Panc1 (cell line): ENCODE data around the gene CFAP97D2. TPM values are rescaled to one million over a fixed set of nuclear protein-coding genes. Genes with fewer than 3 reads are reported as not detected.
A peak's percentile ranks its signal among the peaks of the same experiment; 100 is the strongest.

ENCODE experiments used
- ATAC-seq: fragments of 200-7000 bp; cut with Tn5 transposase; 2 replicates; pipeline ENCODE4 v1.9.1; 2020; ENCODE audit warnings: mild to moderate bottlenecking, moderate library complexity
- BruUV-seq: library from RNA; stranded (reverse); fragments of 400-500 nt; replicated peaks from 2 replicates; lab custom pipeline; 2021; lab: Mats Ljungman, UMichigan
- CTCF ChIA-PET: fragments of 300-600 bp; sonication (Branson Sonifier 250); formaldehyde crosslinking; loops from one replicate; lab custom pipeline; 2022; ENCODE audit warnings: antibody characterized with exemption; lab: Charles Lee
- POLR2A ChIA-PET: fragments of 300-600 bp; sonication (Branson Sonifier 250); formaldehyde crosslinking; loops from one replicate; lab custom pipeline; 2022; ENCODE audit warnings: antibody characterized with exemption; lab: Charles Lee
- DNase-seq: peaks from one replicate; pipeline ENCODE4 v3.0.0-alpha.2; 2010; ENCODE audit warnings: low read depth, low spot score
- H3K27ac ChIP-seq: 2 replicates; pipeline ENCODE4 v1.5.1; 2011; ENCODE audit warnings: mild to moderate bottlenecking, low read length, inconsistent platforms
- H3K27me3 ChIP-seq: fragments of 200-500 bp; sonication (Bioruptor generic); 2 replicates; pipeline ENCODE4 v1.6.0; 2014; ENCODE audit warnings: low read length, inconsistent platforms; ENCODE audit not compliant: control insufficient read depth, insufficient read depth
- H3K36me3 ChIP-seq: fragments of 200-500 bp; sonication (Bioruptor generic); 2 replicates; pipeline ENCODE4 v1.5.1; 2014; ENCODE audit warnings: inconsistent platforms, mild to moderate bottlenecking, low read length, moderate library complexity; ENCODE audit not compliant: control insufficient read depth, insufficient read depth
- H3K4me1 ChIP-seq: 2 replicates; pipeline ENCODE4 v1.5.1; 2011; ENCODE audit warnings: inconsistent platforms, mild to moderate bottlenecking, low read length, moderate library complexity; ENCODE audit not compliant: control insufficient read depth, insufficient read depth
- H3K4me3 ChIP-seq, 2 experiments: 2 replicates each; pipeline ENCODE4 v1.5.1; 2011 to 2012; ENCODE audit warnings: low read depth in 2 of 2, low read length in 2 of 2, mild to moderate bottlenecking in 2 of 2, inconsistent platforms in 1 of 2, moderate library complexity in 1 of 2
- H3K9me3 ChIP-seq: fragments of 200-500 bp; sonication (Bioruptor generic); 2 replicates; pipeline ENCODE4 v1.5.1; 2014; ENCODE audit warnings: low read depth, mild to moderate bottlenecking, inconsistent platforms, low read length, moderate library complexity; ENCODE audit not compliant: control insufficient read depth, insufficient read depth
- POLR2AphosphoS5 ChIP-seq: IDR thresholded peaks from 2 replicates; pipeline ENCODE4 v1.6.1; 2012; ENCODE audit warnings: mild to moderate bottlenecking, low read depth, low read length, moderate library complexity
- REST ChIP-seq, 2 experiments: IDR thresholded peaks; 2 replicates each; pipeline ENCODE4 v1.6.1; 2011 to 2012; ENCODE audit warnings: low read depth in 2 of 2, control low read depth in 1 of 2, low read length in 1 of 2, mild to moderate bottlenecking in 1 of 2, moderate library complexity in 1 of 2; ENCODE audit not compliant: insufficient read depth in 1 of 2
- SIN3A ChIP-seq: IDR thresholded peaks from 2 replicates; pipeline ENCODE4 v1.6.1; 2012; ENCODE audit warnings: low read depth, mild to moderate bottlenecking, low read length, moderate library complexity, borderline replicate concordance; ENCODE audit not compliant: insufficient read depth
- TCF7L2 ChIP-seq: IDR thresholded peaks from 2 replicates; pipeline ENCODE4 v1.6.1; 2011; ENCODE audit warnings: mild to moderate bottlenecking, low read depth, low read length, inconsistent platforms
- in situ Hi-C: cut with HindIII; loops from 2 replicates; pipeline ENCODE4 v1.10.0; 2016; ENCODE audit warnings: low sequenced_read_pairs, low pct_unique_long_range_greater_than_20kb
- intact Hi-C: fragments of 100-400 bp; cut with micrococcal nuclease; formaldehyde crosslinking; loops from one replicate; pipeline ENCODE4 v1.10.0; 2022; ENCODE audit not compliant: unreplicated experiment
- total RNA-seq: library from RNA; stranded (reverse); gene quantifications from one replicate; pipeline ENCODE4 v1.2.1, GENCODE V29; 2021; ENCODE audit not compliant: unreplicated experiment

CFAP97D2 gene
- total RNA-seq, 1 experiment from 2014 or later = not detected

DNA sequence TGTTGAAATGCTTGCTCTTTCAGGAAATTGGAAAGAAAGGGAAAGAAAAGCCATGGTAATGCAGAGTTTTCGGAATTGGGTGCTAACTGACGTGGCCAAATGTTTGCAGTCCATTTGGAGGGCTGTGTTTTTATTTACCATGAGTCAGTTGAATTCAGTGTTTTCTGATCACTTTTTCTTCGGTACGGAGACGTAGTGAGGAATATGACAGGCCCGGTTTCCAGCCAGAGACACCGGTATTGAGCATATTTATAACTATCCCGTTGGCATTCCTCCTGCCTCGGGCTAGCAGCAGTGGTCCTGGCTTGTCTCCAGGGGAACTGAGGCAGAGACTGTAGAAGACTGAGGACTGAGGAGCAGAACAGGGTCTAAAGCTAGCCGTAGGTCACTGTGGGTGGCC lies 56.6 kb downstream of the CFAP97D2 start:
- no peak for DNase-seq
- in situ Hi-C loops = no loop called here
- Histone ChIP-seq H3K36me3 (peaks cover 14% of the 10 kb centered on the region), H3K27me3 (no peaks in the 10 kb centered on the region), H3K27ac (peak overlapping the region; percentile 74), H3K4me1 (0 out of 2 replicates have a peak, but pooled peaks cover 4% of the 10 kb centered on the region), H3K9me3 (no peaks in the 10 kb centered on the region), H3K4me3 (peak overlapping the region; percentile 80 to 87)
- BruUV-seq = no TSS peak
- CTCF ChIA-PET = no interaction called here
- TF ChIP-seq REST (IDR thresholded peaks at IDR 0.05; ENCODE audit: insufficient read depth in 1 of 2, low read depth in 2 of 2, low read length in 1 of 2) (no peak), SIN3A (no peak), POLR2AphosphoS5 (no peak)
- intact Hi-C loops = no loop called here
- no peak for ATAC-seq
- POLR2A ChIA-PET = no interaction called here

DNA sequence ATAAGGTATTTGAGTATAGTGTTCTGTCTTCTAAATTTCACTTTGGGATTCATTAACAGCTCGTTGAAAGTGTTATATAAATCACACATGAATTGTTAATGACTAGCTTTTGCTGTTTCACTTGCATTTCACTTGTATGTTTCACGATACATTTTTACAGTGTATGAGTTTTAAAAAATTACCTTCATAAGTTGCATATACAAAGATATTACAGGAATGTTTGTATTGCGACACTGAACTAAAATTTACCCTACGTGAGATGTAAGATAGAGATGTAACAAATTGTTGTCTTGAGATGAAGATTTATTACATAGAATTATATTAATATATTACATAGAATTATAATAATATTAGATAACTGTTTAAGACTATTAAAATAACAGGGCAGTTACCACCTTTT lies 57.2 kb downstream of the CFAP97D2 start:
- CTCF ChIA-PET = no interaction called here
- H3K36me3 ChIP-seq = peaks cover 16% of the 10 kb centered on the region
- no peak for TF ChIP-seq SIN3A
- 0 out of 2 replicates have a peak, but pooled peaks cover 4% of the 10 kb centered on the region for H3K4me1 ChIP-seq
- POLR2A ChIA-PET = no interaction called here
- ATAC-seq (no peak), DNase-seq (no peak)
- peak overlapping the region; percentile 74 for H3K27ac ChIP-seq
- in situ Hi-C loops (no loop called here), intact Hi-C loops (no loop called here)
- BruUV-seq = no TSS peak
- no peaks in the 10 kb centered on the region for H3K9me3 ChIP-seq
- H3K4me3 ChIP-seq = peak overlapping the region; percentile 80 to 87
- H3K27me3 ChIP-seq = no peaks in the 10 kb centered on the region

GRCh38 chr13:114237415-114238112 lies 58.5 kb downstream of the CFAP97D2 start:
- POLR2A ChIA-PET = no interaction called here
- CTCF ChIA-PET = no interaction called here
- in situ Hi-C loops = no loop called here
- Histone ChIP-seq H3K27me3 (no peaks in the 10 kb centered on the region), H3K4me1 (0 out of 2 replicates have a peak, but pooled peaks cover 4% of the 10 kb centered on the region), H3K36me3 (peaks cover 19% of the 10 kb centered on the region), H3K4me3 (no peak overlapping the region), H3K9me3 (no peaks in the 10 kb centered on the region), H3K27ac (no peak overlapping the region)
- no TSS peak for BruUV-seq
- intact Hi-C loops = no loop called here
- ATAC-seq = no peak
- DNase-seq = no peak
- TF ChIP-seq POLR2AphosphoS5 (no peak), TCF7L2 (no peak), REST (IDR thresholded peaks at IDR 0.05; ENCODE audit: insufficient read depth in 1 of 2, low read depth in 2 of 2, low read length in 1 of 2) (no peak)
